HepG2 (cell line): ENCODE measurements around the gene IRF1. TPM values are rescaled to one million over a fixed set of nuclear protein-coding genes. Genes with fewer than 3 reads are reported as not detected.
"Not testable (repeated sequence)": the region's sequence is repeated elsewhere in the genome, so short reads cannot be mapped to it uniquely, and the experiment has no call there.

Experiments
- ATAC-seq: fragments of 200-7000 bp; cut with Tn5 transposase; 3 replicates; pipeline ENCODE4 v1.9.1; 2020; ENCODE audit warnings: mild to moderate bottlenecking, moderate library complexity
- BruUV-seq: library from RNA; stranded (reverse); fragments of 400-500 nt; replicated peaks from 2 replicates; lab custom pipeline; 2021; lab: Mats Ljungman, UMichigan
- CTCF ChIA-PET: fragments of 300-600 bp; formaldehyde crosslinking; extraction: SDS; loops from one replicate; lab custom pipeline; 2021; ENCODE audit warnings: low total read pairs, inconsistent platforms, low intra/inter-chr PET ratio; lab: Yijun Ruan, JAX
- POLR2A ChIA-PET: fragments of 350-600 bp; sonication (Branson Sonifier 250); formaldehyde crosslinking; loops from one replicate; lab custom pipeline; 2020; ENCODE audit warnings: antibody characterized with exemption, inconsistent platforms; lab: Yijun Ruan, JAX
- DNase-seq: peaks from one replicate; pipeline ENCODE4 v3.0.0-alpha.2; 2015; ENCODE audit warnings: low spot score
- FAIRE-seq: peaks from 3 replicates; lab custom pipeline; 2011; peaks lifted over from hg19 to GRCh38; lab: Jason Lieb, UNC
- H2AFZ ChIP-seq: one replicate; pipeline ENCODE4 v1.6.1; 2011; ENCODE audit warnings: low read length, inconsistent platforms
- H3K27ac ChIP-seq: fragments of 300-600 bp; 3 replicates; pipeline ENCODE4 v1.8.0; 2011; ENCODE audit warnings: mixed run types, mild to moderate bottlenecking, mixed read lengths, low read length, inconsistent platforms; ENCODE audit not compliant: insufficient read depth; ENCODE audit errors: extremely low read length
- H3K27me3 ChIP-seq, 2 experiments: fragments of 200-600 bp in 1 of 2; 2 replicates in 1 of 2; 3 replicates in 1 of 2; pipeline versions ENCODE4 v1.6.0 to v1.8.0; 2011; ENCODE audit warnings: low read length in 2 of 2, mild to moderate bottlenecking in 2 of 2, moderate library complexity in 2 of 2, inconsistent platforms in 1 of 2; ENCODE audit not compliant: insufficient read depth in 2 of 2, control insufficient read depth in 1 of 2
- H3K36me3 ChIP-seq, 2 experiments: fragments of 200-600 bp in 1 of 2; replicated peaks in 1 of 2; 2 replicates in 1 of 2; 3 replicates in 1 of 2; pipeline versions ENCODE4 v1.5.1 to v1.8.0; 2011; ENCODE audit warnings: low read length in 2 of 2, inconsistent platforms in 1 of 2; ENCODE audit not compliant: insufficient read depth in 2 of 2, control insufficient read depth in 1 of 2
- H3K4me1 ChIP-seq: 2 replicates; pipeline ENCODE4 v1.5.1; 2012; ENCODE audit warnings: low read length, inconsistent platforms; ENCODE audit not compliant: insufficient read depth
- H3K4me2 ChIP-seq: 2 replicates; pipeline ENCODE4 v1.6.0; 2011; ENCODE audit warnings: low read depth, low read length, inconsistent platforms
- H3K4me3 ChIP-seq, 3 experiments: fragments of 200-600 bp in 1 of 3; sonication (generic), shearing (Covaris generic) in 1 of 3; replicated peaks in 1 of 3; 2 replicates each; pipeline ENCODE4 v1.5.1; 2011 to 2016; ENCODE audit warnings: low read length in 3 of 3, inconsistent platforms in 2 of 3, low read depth in 2 of 3, mild to moderate bottlenecking in 2 of 3, control low read depth in 1 of 3, mixed read lengths in 1 of 3; ENCODE audit not compliant: insufficient read depth in 1 of 3
- H3K79me2 ChIP-seq: one replicate; pipeline ENCODE4 v1.6.1; 2011; ENCODE audit warnings: low read length, inconsistent platforms; ENCODE audit not compliant: insufficient read depth
- H3K9ac ChIP-seq: 2 replicates; pipeline ENCODE4 v1.6.0; 2011; ENCODE audit warnings: mild to moderate bottlenecking, low read depth, low read length, inconsistent platforms; ENCODE audit not compliant: insufficient read depth
- H3K9me3 ChIP-seq: 2 replicates; pipeline ENCODE4 v1.5.1; 2012; ENCODE audit warnings: mild to moderate bottlenecking, low read length
- H4K20me1 ChIP-seq: 2 replicates; pipeline ENCODE4 v1.6.0; 2011; ENCODE audit warnings: inconsistent platforms, mild to moderate bottlenecking, low read length, moderate library complexity; ENCODE audit not compliant: insufficient read depth
- BRF2 ChIP-seq: sonication (generic); formaldehyde crosslinking; IDR thresholded peaks from 2 replicates; pipeline ENCODE4 v1.8.1; 2022; ENCODE audit warnings: mild to moderate bottlenecking, missing genetic modification reagents
- ELF4 ChIP-seq: sonication (generic); formaldehyde crosslinking; IDR thresholded peaks from 2 replicates; pipeline ENCODE4 v1.5.0; 2020; ENCODE audit warnings: missing genetic modification reagents, mild to moderate bottlenecking, moderate library complexity, borderline replicate concordance
- JDP2 ChIP-seq: sonication (generic); formaldehyde crosslinking; IDR thresholded peaks from 2 replicates; pipeline ENCODE4 v1.8.1; 2022; ENCODE audit warnings: missing genetic modification reagents, borderline replicate concordance
- PHF5A ChIP-seq: IDR thresholded peaks from one replicate; pipeline ENCODE4 v1.6.1; 2018; ENCODE audit warnings: low read depth, missing genetic modification reagents; ENCODE audit not compliant: unreplicated experiment
- ZFP90 ChIP-seq: sonication (generic); formaldehyde crosslinking; IDR thresholded peaks from 2 replicates; pipeline ENCODE4 v1.8.0; 2022; ENCODE audit warnings: missing genetic modification reagents, mild to moderate bottlenecking, inconsistent platforms, borderline replicate concordance
- ZMAT3 ChIP-seq: sonication (generic); formaldehyde crosslinking; conservative IDR thresholded peaks from 2 replicates; pipeline ENCODE4 v1.7.0; 2021; ENCODE audit warnings: missing genetic modification reagents
- ZNF10 ChIP-seq: sonication (generic); formaldehyde crosslinking; IDR thresholded peaks from 2 replicates; pipeline ENCODE4 v1.4.0; 2020; ENCODE audit warnings: mild to moderate bottlenecking, low read depth, missing genetic modification reagents, borderline replicate concordance
- WGBS: methylation state at CpG from one replicate; pipeline ENCODE4 v1.1.6; 2017; ENCODE audit warnings: low lambda C conversion rate; 5-methylcytosine and 5-hydroxymethylcytosine counted together
- in situ Hi-C: cut with HindIII; loops from 2 replicates; pipeline ENCODE4 v1.10.0; 2017; ENCODE audit warnings: low pct_unique_long_range_greater_than_20kb; ENCODE audit not compliant: extremely low pct_ligation_motif_present
- intact Hi-C: fragments of 100-400 bp; cut with micrococcal nuclease; formaldehyde crosslinking; loops from one replicate; pipeline ENCODE4 v1.10.0; 2022; ENCODE audit not compliant: unreplicated experiment
- polyA plus RNA-seq, 8 experiments: library from polyadenylated mRNA; depleted of rRNA in 3 of 8; stranded (reverse) in 7 of 8; unstranded in 1 of 8; fragments of >200 nt; fragmentation: Illumina TruSeq in 4 of 8; extraction: Trizol in 4 of 8; gene quantifications; 2 replicates each; pipeline versions ENCODE4 v1.2.1 to v1.2.3, GENCODE V29; 2011 to 2016; ENCODE audit warnings: low read depth in 4 of 8, missing spikeins in 1 of 8, mixed read lengths in 1 of 8; ENCODE audit not compliant: insufficient read depth in 1 of 8
- total RNA-seq, 5 experiments: library from RNA; depleted of rRNA; stranded (reverse); fragments of >200 nt; fragmentation: Illumina TruSeq; extraction: Trizol; gene quantifications; 2 replicates each; pipeline ENCODE4 v1.2.3, GENCODE V29; 2016; ENCODE audit warnings: low read depth in 1 of 5

The IRF1 gene
- total and polyA plus RNA-seq, 2 of the 13 experiments (the other 11 are each of a cell fraction or from before 2014, with no cell fraction given): 4.1 to 8.8 TPM

GRCh38 chr5:132485641-132486317, 4.8 kb downstream of the IRF1 start (continued):
- no peak for TF ChIP-seq ZFP90 (CRISPR knock-in tag)
- TF ChIP-seq PHF5A: no peak
- TF ChIP-seq ELF4 (CRISPR knock-in tag): no peak
- no peak for TF ChIP-seq ZMAT3
- TF ChIP-seq JDP2: no peak
- no peak for TF ChIP-seq BRF2 (CRISPR knock-in tag)
- TF ChIP-seq ZNF10 (CRISPR knock-in tag): no peak

GRCh38 chr5:132484876-132485640, 5.5 kb downstream of the IRF1 start:
- H3K4me2 ChIP-seq, H3K27me3 ChIP-seq, BruUV-seq, CTCF ChIA-PET, H3K27ac ChIP-seq, ATAC-seq, H2AFZ ChIP-seq, intact Hi-C loops, FAIRE-seq, H3K4me3 ChIP-seq, H3K79me2 ChIP-seq, DNase-seq, H3K9me3 ChIP-seq, H3K9ac ChIP-seq, in situ Hi-C loops, H4K20me1 ChIP-seq: not testable (repeated sequence)
- H3K4me1 ChIP-seq: peaks cover 31% of the 10 kb centered on the region
- 91% methylated on average over 12 of the region's 12 CpGs for WGBS
- peaks cover 20 to 46% of the 10 kb centered on the region in 2 experiments; a peak in 4 of 5 replicates for H3K36me3 ChIP-seq
- POLR2A ChIA-PET: interaction anchor here (1.0 to 1.7 kb wide), 4 partner anchors 10 to 62 kb away, joined by 3 to 4 read pairs (median 3); no protein-coding TSS in a partner anchor
